ENCODE data around the gene GAGE12J. TPM values are rescaled to one million over a fixed set of nuclear protein-coding genes. Genes with fewer than 3 reads are reported as not detected.

GAGE12J gene
- total RNA-seq, 1 donor from 2014 or later: not detected

GRCh38 chrX:49278081-49278480 lies 43.8 kb upstream of the GAGE12J start:
- Mint-ChIP-seq H3K9me3 (peaks cover 8% of the 10 kb centered on the region), H3K27ac (no peak overlapping the region), H3K36me3 (peaks cover 2% of the 10 kb centered on the region), H3K4me1 (peaks cover 13% of the 10 kb centered on the region), H3K27me3 (ENCODE audit: low read depth) (no peaks in the 10 kb centered on the region), H3K4me3 (no peak overlapping the region)
- DNase-seq (ENCODE audit: low spot score in 2 of 2, unreplicated experiment in 2 of 2): no peak
- TF ChIP-seq, protein P1, sequence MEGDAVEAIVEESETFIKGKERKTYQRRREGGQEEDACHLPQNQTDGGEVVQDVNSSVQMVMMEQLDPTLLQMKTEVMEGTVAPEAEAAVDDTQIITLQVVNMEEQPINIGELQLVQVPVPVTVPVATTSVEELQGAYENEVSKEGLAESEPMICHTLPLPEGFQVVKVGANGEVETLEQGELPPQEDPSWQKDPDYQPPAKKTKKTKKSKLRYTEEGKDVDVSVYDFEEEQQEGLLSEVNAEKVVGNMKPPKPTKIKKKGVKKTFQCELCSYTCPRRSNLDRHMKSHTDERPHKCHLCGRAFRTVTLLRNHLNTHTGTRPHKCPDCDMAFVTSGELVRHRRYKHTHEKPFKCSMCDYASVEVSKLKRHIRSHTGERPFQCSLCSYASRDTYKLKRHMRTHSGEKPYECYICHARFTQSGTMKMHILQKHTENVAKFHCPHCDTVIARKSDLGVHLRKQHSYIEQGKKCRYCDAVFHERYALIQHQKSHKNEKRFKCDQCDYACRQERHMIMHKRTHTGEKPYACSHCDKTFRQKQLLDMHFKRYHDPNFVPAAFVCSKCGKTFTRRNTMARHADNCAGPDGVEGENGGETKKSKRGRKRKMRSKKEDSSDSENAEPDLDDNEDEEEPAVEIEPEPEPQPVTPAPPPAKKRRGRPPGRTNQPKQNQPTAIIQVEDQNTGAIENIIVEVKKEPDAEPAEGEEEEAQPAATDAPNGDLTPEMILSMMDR (IDR thresholded peaks at IDR 0.05; ENCODE audit: unreplicated experiment): no peak

GRCh38 chrX:49282647-49283011 lies 39.2 kb upstream of the GAGE12J start:
- Mint-ChIP-seq H3K27me3 (ENCODE audit: low read depth) (no peaks in the 10 kb centered on the region), H3K36me3 (no peaks in the 10 kb centered on the region), H3K4me1 (peaks cover 7% of the 10 kb centered on the region), H3K4me3 (peak overlapping the region; percentile 22), H3K9me3 (peaks cover 4% of the 10 kb centered on the region), H3K27ac (peak overlapping the region; percentile 48)
- TF ChIP-seq, protein P1 (IDR thresholded peaks at IDR 0.05; ENCODE audit: unreplicated experiment): no peak
- DNase-seq (ENCODE audit: low spot score in 2 of 2, unreplicated experiment in 2 of 2): no peak

- Mint-ChIP-seq H3K27me3 (ENCODE audit: low read depth) (no peaks in the 10 kb centered on the region), H3K4me3 (no peak overlapping the region), H3K9me3 (peaks cover 7% of the 10 kb centered on the region), H3K27ac (no peak overlapping the region), H3K4me1 (peaks cover 7% of the 10 kb centered on the region), H3K36me3 (no peaks in the 10 kb centered on the region)
- TF ChIP-seq, protein P1 (IDR thresholded peaks at IDR 0.05; ENCODE audit: unreplicated experiment): no peak
- no peak for DNase-seq (ENCODE audit: low spot score in 2 of 2, unreplicated experiment in 2 of 2)
Measured at GRCh38 chrX:49284212-49284611, 37.6 kb upstream of the GAGE12J start.

GRCh38 chrX:49286136-49286535 lies 35.7 kb upstream of the GAGE12J start:
- no peak overlapping the region for H3K27ac Mint-ChIP-seq

GRCh38 chrX:49286581-49286980 lies 35.3 kb upstream of the GAGE12J start:
- TF ChIP-seq, protein P1 (IDR thresholded peaks at IDR 0.05; ENCODE audit: unreplicated experiment): no peak

More at GRCh38 chrX:49286136-49286535, 35.7 kb upstream of the GAGE12J start:
- Mint-ChIP-seq H3K4me1 (peaks cover 7% of the 10 kb centered on the region), H3K4me3 (no peak overlapping the region), H3K9me3 (peaks cover 9% of the 10 kb centered on the region), H3K36me3 (no peaks in the 10 kb centered on the region), H3K27me3 (ENCODE audit: low read depth) (no peaks in the 10 kb centered on the region)
- TF ChIP-seq, protein P1 (IDR thresholded peaks at IDR 0.05; ENCODE audit: unreplicated experiment): no peak
- no peak for DNase-seq (ENCODE audit: low spot score in 2 of 2, unreplicated experiment in 2 of 2)

DNA sequence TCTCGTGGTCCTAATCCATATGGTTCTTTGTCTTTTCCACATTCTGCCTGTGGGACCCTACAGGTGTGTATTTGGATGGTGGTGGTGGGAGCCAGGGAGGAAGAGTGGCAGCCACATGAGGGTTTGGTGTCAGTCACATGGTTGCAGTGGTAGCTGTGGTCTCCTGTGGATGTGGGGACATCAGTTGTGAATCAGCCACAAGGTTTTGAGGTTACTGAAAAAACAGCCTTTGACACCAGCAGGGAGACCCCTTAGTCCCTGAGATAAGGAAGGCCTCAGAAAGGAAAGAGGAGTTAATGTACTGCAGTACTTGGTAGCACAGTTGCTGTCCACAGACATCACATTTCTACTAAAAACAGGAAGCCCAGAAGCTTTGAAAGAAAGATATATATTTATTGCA lies 34.2 kb upstream of the GAGE12J start:
- no peak for DNase-seq (ENCODE audit: low spot score in 2 of 2, unreplicated experiment in 2 of 2)
- Mint-ChIP-seq H3K27ac (no peak overlapping the region), H3K9me3 (peaks cover 5% of the 10 kb centered on the region), H3K4me1 (peaks cover 4% of the 10 kb centered on the region), H3K4me3 (no peak overlapping the region), H3K36me3 (peaks cover 2% of the 10 kb centered on the region), H3K27me3 (ENCODE audit: low read depth) (peaks cover 2% of the 10 kb centered on the region)
- TF ChIP-seq, protein P1 (IDR thresholded peaks at IDR 0.05; ENCODE audit: unreplicated experiment): no peak

More at GRCh38 chrX:49286581-49286980, 35.3 kb upstream of the GAGE12J start:
- DNase-seq (ENCODE audit: low spot score in 2 of 2, unreplicated experiment in 2 of 2): no peak
- H3K36me3 Mint-ChIP-seq: no peaks in the 10 kb centered on the region
- H3K9me3 Mint-ChIP-seq: peaks cover 9% of the 10 kb centered on the region
- no peak overlapping the region for H3K27ac Mint-ChIP-seq
- no peak overlapping the region for H3K4me3 Mint-ChIP-seq
- no peaks in the 10 kb centered on the region for H3K27me3 Mint-ChIP-seq (ENCODE audit: low read depth)
- H3K4me1 Mint-ChIP-seq: peaks cover 7% of the 10 kb centered on the region

Data from mesothelial cell of epicardium (in vitro differentiated cells).